ENCODE data around the gene CCDC191. TPM values are rescaled to one million over a fixed set of nuclear protein-coding genes. Genes with fewer than 3 reads are reported as not detected.

CCDC191 gene
- total RNA-seq, 4 donors from 2014 or later = 10.5 to 17.3 (median 12.9) TPM

DNA sequence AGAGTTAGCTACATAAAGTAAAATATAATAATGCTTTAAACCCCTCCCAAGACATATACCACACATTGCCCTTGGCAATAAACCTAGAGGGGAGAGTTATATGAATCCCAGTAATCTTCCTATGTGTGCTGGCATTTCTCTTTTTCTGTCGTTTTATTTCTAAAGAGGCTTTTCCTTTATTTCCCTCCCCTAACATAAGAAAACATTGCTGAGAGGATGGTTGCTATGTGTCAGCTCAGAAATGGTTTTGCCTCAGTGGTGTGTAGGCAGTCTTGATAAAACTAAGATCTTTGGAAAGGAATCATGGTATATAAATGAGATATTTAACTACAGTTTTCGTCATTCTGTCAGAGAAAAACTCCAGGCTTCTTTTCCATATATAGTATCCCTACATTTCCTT lies 30.0 kb downstream of the CCDC191 start:
- WGBS, 2 donors = 76 to 85% methylated on average over 2 of the region's 2 CpGs
- DNase-seq = no peak
- Histone ChIP-seq H3K4me3 (replicated peaks in 1 of 3) (no peak overlapping the region), H3K27me3 (no peaks in the 10 kb centered on the region), H3K27ac (no peak overlapping the region), H3K9me3 (no peaks in the 10 kb centered on the region), H3K36me3 (no peaks in the 10 kb centered on the region), H3K4me1 (no peaks in the 10 kb centered on the region)
- TF ChIP-seq POLR2A (IDR thresholded peaks at IDR 0.05) = no peak
- TF ChIP-seq, protein P1, sequence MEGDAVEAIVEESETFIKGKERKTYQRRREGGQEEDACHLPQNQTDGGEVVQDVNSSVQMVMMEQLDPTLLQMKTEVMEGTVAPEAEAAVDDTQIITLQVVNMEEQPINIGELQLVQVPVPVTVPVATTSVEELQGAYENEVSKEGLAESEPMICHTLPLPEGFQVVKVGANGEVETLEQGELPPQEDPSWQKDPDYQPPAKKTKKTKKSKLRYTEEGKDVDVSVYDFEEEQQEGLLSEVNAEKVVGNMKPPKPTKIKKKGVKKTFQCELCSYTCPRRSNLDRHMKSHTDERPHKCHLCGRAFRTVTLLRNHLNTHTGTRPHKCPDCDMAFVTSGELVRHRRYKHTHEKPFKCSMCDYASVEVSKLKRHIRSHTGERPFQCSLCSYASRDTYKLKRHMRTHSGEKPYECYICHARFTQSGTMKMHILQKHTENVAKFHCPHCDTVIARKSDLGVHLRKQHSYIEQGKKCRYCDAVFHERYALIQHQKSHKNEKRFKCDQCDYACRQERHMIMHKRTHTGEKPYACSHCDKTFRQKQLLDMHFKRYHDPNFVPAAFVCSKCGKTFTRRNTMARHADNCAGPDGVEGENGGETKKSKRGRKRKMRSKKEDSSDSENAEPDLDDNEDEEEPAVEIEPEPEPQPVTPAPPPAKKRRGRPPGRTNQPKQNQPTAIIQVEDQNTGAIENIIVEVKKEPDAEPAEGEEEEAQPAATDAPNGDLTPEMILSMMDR (IDR thresholded peaks at IDR 0.05) = no peak
- intact Hi-C loops (cut with DNase I) = no loop called here

DNA sequence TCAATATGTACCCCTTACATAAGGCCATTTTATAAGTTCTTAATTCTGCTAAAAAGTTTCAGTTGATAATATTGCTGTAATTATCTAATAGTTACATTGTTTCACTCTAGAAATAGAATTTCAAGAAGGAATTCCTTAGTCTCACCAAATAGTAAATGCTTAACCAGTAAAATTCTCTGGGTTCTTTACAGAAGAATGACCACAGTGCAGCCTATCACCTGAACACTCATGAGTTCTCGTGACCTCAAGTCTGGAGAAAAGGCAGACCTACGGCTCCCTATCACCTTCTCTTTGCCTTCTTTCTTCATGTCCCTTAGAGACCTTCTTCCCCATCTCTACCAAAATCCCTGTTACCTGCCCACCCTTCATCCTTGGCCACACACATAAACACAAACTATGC lies 30.9 kb downstream of the CCDC191 start:
- Histone ChIP-seq H3K27me3 (no peaks in the 10 kb centered on the region), H3K9me3 (no peaks in the 10 kb centered on the region), H3K4me1 (no peaks in the 10 kb centered on the region), H3K4me3 (replicated peaks in 1 of 3) (no peak overlapping the region), H3K27ac (no peak overlapping the region), H3K36me3 (no peaks in the 10 kb centered on the region)
- WGBS, 2 donors = 93 to 95% methylated on average over 2 of the region's 2 CpGs
- intact Hi-C loops (cut with DNase I) = no loop called here
- DNase-seq = no peak
- TF ChIP-seq, protein P1 (IDR thresholded peaks at IDR 0.05) = no peak
- TF ChIP-seq POLR2A (IDR thresholded peaks at IDR 0.05) = no peak

DNA sequence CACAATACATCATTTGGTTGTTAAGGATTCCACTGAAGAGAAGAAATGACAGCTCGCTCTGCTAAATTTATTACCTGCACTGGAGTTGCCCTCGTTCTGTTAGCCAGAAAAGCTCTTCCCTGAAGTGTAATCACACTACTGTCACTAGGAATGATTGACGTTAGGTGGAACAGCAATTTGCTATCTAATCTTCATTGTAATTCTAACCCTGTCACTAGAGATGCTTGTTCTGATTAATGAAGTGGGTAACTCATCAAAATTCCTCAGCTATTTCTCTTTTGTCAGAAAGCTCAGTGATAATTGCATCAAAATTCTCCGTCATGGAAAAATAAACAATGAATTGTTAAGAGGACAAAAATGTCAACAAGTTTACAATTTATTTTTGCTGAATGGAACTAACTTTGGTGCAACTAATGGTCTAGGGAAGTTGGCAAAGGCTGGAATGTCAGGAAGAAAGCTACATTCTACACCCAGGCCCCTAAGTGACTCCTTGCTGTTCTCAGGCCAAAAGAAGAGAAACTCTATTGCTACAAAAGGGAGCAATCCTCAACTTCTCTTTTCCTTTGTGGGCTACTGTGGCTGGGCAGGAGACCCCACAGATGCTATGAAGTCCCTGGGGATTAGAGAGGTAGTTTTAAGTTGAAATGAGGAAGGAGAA lies 34.1 kb downstream of the CCDC191 start:
- no peaks in the 10 kb centered on the region for H3K9me3 ChIP-seq
- DNase-seq = no peak
- no peak overlapping the region for H3K4me3 ChIP-seq (replicated peaks in 1 of 3)
- 87 to 91% methylated on average over 4 of the region's 4 CpGs for WGBS, 2 donors
- no peaks in the 10 kb centered on the region for H3K4me1 ChIP-seq
- TF ChIP-seq, protein P1 (IDR thresholded peaks at IDR 0.05) = no peak
- TF ChIP-seq POLR2A (IDR thresholded peaks at IDR 0.05) = no peak
- no peak overlapping the region for H3K27ac ChIP-seq
- intact Hi-C loops (cut with DNase I) = no loop called here
- no peaks in the 10 kb centered on the region for H3K27me3 ChIP-seq
- H3K36me3 ChIP-seq = no peaks in the 10 kb centered on the region

DNA sequence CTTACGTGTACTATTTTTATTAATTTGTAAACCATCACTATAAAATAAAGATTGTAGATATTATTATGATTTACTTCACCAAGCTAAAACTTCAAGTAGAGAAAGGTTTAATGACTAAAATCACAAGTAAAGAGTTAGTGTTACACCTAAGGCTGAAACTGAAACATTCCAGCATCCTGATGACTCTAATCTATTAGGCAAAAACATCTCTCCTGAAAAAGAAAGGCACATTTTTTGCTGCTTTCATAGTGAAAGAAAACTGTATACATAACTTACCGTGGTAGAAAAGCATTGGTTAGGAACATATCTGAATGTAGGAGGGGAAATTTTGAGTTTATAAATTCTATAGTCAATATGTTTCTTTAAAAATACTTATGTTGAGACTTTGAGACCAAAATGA lies 35.4 kb downstream of the CCDC191 start:
- Histone ChIP-seq H3K4me1 (no peaks in the 10 kb centered on the region), H3K36me3 (no peaks in the 10 kb centered on the region), H3K27ac (no peak overlapping the region), H3K27me3 (no peaks in the 10 kb centered on the region), H3K4me3 (replicated peaks in 1 of 3) (no peak overlapping the region), H3K9me3 (no peaks in the 10 kb centered on the region)
- TF ChIP-seq, protein P1 (IDR thresholded peaks at IDR 0.05) = no peak
- TF ChIP-seq POLR2A (IDR thresholded peaks at IDR 0.05) = no peak
- WGBS, 2 donors = 84 to 87% methylated on average over 2 of the region's 2 CpGs
- intact Hi-C loops (cut with DNase I) = no loop called here
- DNase-seq = no peak

DNA sequence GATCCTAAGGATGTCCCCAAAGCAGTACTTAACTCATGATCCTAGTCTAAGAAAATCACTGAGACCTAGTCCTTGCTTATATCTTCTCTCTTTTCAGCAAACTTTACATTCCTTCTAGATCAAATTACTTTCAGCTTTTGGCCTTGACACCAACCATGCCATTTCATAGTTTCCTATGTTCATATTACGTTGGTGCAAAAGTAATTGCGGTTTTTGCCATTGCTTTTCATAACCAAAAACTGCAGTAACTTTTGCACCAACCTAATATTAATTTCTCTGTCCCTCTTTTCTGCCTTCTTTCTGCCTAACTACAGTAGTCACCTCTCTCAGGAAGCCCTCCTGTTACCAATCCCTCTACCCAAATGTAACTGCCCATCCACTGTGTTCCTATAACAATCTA lies 36.8 kb downstream of the CCDC191 start:
- TF ChIP-seq, protein P1 (IDR thresholded peaks at IDR 0.05) = no peak
- no peak for TF ChIP-seq POLR2A (IDR thresholded peaks at IDR 0.05)
- Histone ChIP-seq H3K4me1 (no peaks in the 10 kb centered on the region), H3K27me3 (no peaks in the 10 kb centered on the region), H3K27ac (no peak overlapping the region), H3K9me3 (no peaks in the 10 kb centered on the region), H3K36me3 (no peaks in the 10 kb centered on the region), H3K4me3 (replicated peaks in 1 of 3) (no peak overlapping the region)
- WGBS, 2 donors = 95 to 97% methylated on average over 2 of the region's 2 CpGs
- intact Hi-C loops (cut with DNase I) = no loop called here
- no peak for DNase-seq

Data from thyroid gland (tissue), 4 donors.